ENCODE data around the gene MYBL2. TPM values are rescaled to one million over a fixed set of nuclear protein-coding genes. Genes with fewer than 3 reads are reported as not detected.

MYBL2 gene
- polyA plus RNA-seq, 3 donors, result 0.08 to 0.10 TPM; not detected in 1

DNA sequence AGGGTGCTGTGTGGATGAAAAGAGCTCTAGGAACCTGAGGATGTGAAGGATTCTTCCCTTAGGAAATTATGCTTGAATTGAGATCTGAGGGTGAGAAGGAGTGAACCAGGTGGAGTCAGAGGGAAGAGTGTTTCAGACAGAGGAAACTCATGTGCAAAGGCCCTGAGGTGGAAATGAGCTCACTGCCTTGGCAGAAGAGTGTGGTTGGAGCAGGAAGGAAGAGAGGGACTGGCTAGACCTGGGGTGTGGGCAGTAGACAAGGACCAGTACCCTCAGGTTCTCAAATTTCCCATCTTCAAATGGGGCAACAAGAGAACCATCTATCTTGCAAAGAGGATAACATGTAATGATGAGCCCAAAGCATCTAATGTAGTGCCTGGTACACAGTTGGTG is 83.9 kb downstream of the MYBL2 start:
- TF ChIP-seq, protein P1, sequence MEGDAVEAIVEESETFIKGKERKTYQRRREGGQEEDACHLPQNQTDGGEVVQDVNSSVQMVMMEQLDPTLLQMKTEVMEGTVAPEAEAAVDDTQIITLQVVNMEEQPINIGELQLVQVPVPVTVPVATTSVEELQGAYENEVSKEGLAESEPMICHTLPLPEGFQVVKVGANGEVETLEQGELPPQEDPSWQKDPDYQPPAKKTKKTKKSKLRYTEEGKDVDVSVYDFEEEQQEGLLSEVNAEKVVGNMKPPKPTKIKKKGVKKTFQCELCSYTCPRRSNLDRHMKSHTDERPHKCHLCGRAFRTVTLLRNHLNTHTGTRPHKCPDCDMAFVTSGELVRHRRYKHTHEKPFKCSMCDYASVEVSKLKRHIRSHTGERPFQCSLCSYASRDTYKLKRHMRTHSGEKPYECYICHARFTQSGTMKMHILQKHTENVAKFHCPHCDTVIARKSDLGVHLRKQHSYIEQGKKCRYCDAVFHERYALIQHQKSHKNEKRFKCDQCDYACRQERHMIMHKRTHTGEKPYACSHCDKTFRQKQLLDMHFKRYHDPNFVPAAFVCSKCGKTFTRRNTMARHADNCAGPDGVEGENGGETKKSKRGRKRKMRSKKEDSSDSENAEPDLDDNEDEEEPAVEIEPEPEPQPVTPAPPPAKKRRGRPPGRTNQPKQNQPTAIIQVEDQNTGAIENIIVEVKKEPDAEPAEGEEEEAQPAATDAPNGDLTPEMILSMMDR (IDR thresholded peaks at IDR 0.05), result no peak
- Histone ChIP-seq H3K4me1 (ENCODE audit: control insufficient read depth in 1 of 2, insufficient read depth in 2 of 2, low read length in 2 of 2) (peaks cover 68 to 73% of the 10 kb centered on the region in 2 donors), H3K4me2 (replicated peaks; ENCODE audit: extremely low read depth, low read length, poor library complexity, severe bottlenecking) (no peak overlapping the region), H3K9me3 (replicated peaks in 1 of 2; ENCODE audit: control insufficient read depth in 1 of 2, insufficient read depth in 1 of 2, low read length in 2 of 2) (peaks cover 9 to 10% of the 10 kb centered on the region in 2 donors), H3K27me3 (ENCODE audit: control insufficient read depth in 2 of 2, insufficient read depth in 2 of 2, low read length in 2 of 2) (peaks cover 18 to 34% of the 10 kb centered on the region in 2 donors), H3K36me3 (replicated peaks in 1 of 2; ENCODE audit: control insufficient read depth in 1 of 2, insufficient read depth in 2 of 2, low read length in 2 of 2) (no peaks in the 10 kb centered on the region), H3K9ac (ENCODE audit: insufficient read depth, low read length, poor library complexity, severe bottlenecking) (no peak overlapping the region), H2AFZ (ENCODE audit: insufficient read depth, low read depth, low read length, poor library complexity, severe bottlenecking) (no peak overlapping the region), H3K4me3 (replicated peaks in 1 of 3; ENCODE audit: low read depth in 2 of 3, low read length in 3 of 3) (no peak overlapping the region), H3K79me2 (ENCODE audit: insufficient read depth, low read length) (no peaks in the 10 kb centered on the region), H3K27ac (ENCODE audit: low read depth in 1 of 2, low read length in 2 of 2) (no peak overlapping the region), H4K20me1 (ENCODE audit: insufficient read depth, low read length) (no peaks in the 10 kb centered on the region)
- DNase-seq, result no peak
- H3K4me1 Mint-ChIP-seq, result peaks cover 62% of the 10 kb centered on the region
- peak overlapping the region in 1 of 2 donors; percentile 78 for H3K4me3 Mint-ChIP-seq
- H3K36me3 Mint-ChIP-seq, result peaks cover 11 to 13% of the 10 kb centered on the region in 2 donors
- intact Hi-C loops (cut with micrococcal nuclease), result loop anchor here (2.0 to 5.0 kb wide), 2 partner anchors 192 to 330 kb away; no protein-coding TSS in a partner anchor
- H3K27ac Mint-ChIP-seq, result peak overlapping the region in 4 of 7 donors; percentile 7 to 72 (median 53)
- H3K9me3 Mint-ChIP-seq, result peaks cover 8 to 29% (median 16%) of the 10 kb centered on the region in 7 donors
- H3K27me3 Mint-ChIP-seq (ENCODE audit: low read depth in 3 of 3), result peaks cover 34 to 55% (median 46%) of the 10 kb centered on the region in 3 donors

DNA sequence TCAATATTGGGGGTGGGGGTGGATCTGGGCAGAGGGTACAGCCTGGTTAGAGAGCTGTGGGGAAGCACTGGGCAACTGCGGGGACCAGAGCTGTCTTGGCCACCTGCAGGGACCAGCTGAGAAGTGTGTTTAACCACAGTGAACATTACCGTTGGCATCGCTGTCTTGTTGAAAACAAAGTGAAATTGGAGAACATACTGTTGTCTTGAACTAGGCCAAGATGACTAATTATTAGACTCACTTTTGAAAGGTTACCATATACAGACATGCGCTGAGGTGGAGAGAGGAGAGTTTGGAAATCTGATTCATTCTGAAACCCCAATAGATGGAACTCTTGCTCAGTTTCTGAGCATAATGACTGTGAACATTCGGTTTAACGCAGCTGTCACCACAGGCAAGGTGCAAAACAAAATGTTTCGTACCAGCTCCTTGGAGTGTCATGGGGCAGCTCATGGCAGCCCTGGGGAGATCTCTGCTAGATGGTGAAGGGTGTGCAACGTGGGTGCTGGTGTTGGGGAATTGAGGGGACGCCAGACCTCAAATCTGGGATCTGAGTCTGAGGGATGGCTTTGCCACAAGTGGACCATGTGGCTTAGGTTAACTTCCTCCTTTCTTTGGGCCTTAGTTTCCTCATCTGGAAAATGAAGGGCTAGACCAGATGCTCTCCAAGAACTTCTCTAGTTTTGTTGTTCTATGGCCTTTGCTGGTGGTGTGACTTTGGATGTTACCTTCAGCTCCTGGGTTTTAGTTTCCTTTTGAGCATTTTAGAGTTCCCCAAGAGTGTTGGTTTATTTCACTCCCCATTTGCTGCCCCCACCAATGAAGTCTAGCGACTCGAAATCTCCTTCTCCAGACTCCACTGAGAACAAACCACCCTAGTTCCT is 84.5 kb downstream of the MYBL2 start:
- peaks cover 40 to 59% (median 52%) of the 10 kb centered on the region in 3 donors for H3K27me3 Mint-ChIP-seq (ENCODE audit: low read depth in 3 of 3)
- peak; percentile 40 to 65 (median 59) for DNase-seq
- Histone ChIP-seq H3K36me3 (replicated peaks in 1 of 2; ENCODE audit: control insufficient read depth in 1 of 2, insufficient read depth in 2 of 2, low read length in 2 of 2) (no peaks in the 10 kb centered on the region), H3K4me1 (ENCODE audit: control insufficient read depth in 1 of 2, insufficient read depth in 2 of 2, low read length in 2 of 2) (peaks cover 62 to 67% of the 10 kb centered on the region in 2 donors), H3K27me3 (ENCODE audit: control insufficient read depth in 2 of 2, insufficient read depth in 2 of 2, low read length in 2 of 2) (peaks cover 25 to 41% of the 10 kb centered on the region in 2 donors), H3K9me3 (replicated peaks in 1 of 2; ENCODE audit: control insufficient read depth in 1 of 2, insufficient read depth in 1 of 2, low read length in 2 of 2) (peaks cover 9 to 13% of the 10 kb centered on the region in 2 donors), H3K27ac (ENCODE audit: low read depth in 1 of 2, low read length in 2 of 2) (no peak overlapping the region), H3K79me2 (ENCODE audit: insufficient read depth, low read length) (no peaks in the 10 kb centered on the region), H3K4me3 (replicated peaks in 1 of 3; ENCODE audit: low read depth in 2 of 3, low read length in 3 of 3) (peak overlapping the region in 1 of 3 experiments; percentile 47), H2AFZ (ENCODE audit: insufficient read depth, low read depth, low read length, poor library complexity, severe bottlenecking) (no peak overlapping the region), H3K4me2 (replicated peaks; ENCODE audit: extremely low read depth, low read length, poor library complexity, severe bottlenecking) (peak overlapping the region; percentile 63), H4K20me1 (ENCODE audit: insufficient read depth, low read length) (no peaks in the 10 kb centered on the region), H3K9ac (ENCODE audit: insufficient read depth, low read length, poor library complexity, severe bottlenecking) (peak overlapping the region; percentile 22)
- WGBS (ENCODE audit: insufficient coverage), result 35% methylated on average over 5 of the region's 11 CpGs
- peaks cover 11 to 13% of the 10 kb centered on the region in 2 donors for H3K36me3 Mint-ChIP-seq
- peaks cover 8 to 29% (median 16%) of the 10 kb centered on the region in 7 donors for H3K9me3 Mint-ChIP-seq
- H3K27ac Mint-ChIP-seq, result peak overlapping the region in 6 of 7 donors; percentile 14 to 81 (median 70)
- H3K4me1 Mint-ChIP-seq, result peaks cover 56% of the 10 kb centered on the region
- peak overlapping the region in 1 of 2 donors; percentile 86 for H3K4me3 Mint-ChIP-seq
- intact Hi-C loops (cut with micrococcal nuclease), result loop anchor here (2.0 to 5.0 kb wide), 2 partner anchors 191 to 329 kb away; no protein-coding TSS in a partner anchor
- TF ChIP-seq, protein P1 (IDR thresholded peaks at IDR 0.05), result no peak

Data from CD14-positive monocyte (primary cell).